GM23338 (cell line): ENCODE measurements around the gene FYB2. TPM values are rescaled to one million over a fixed set of nuclear protein-coding genes. Genes with fewer than 3 reads are reported as not detected.

Experiments used
- ATAC-seq: fragments of 200-7000 bp; cut with Tn5 transposase; 3 replicates; pipeline ENCODE4 v1.9.1; 2020
- DNase-seq: peaks from one replicate; pipeline ENCODE4 v3.0.0-alpha.2; 2015; ENCODE audit warnings: low spot score
- H2AFZ ChIP-seq: fragments of 200-600 bp; sonication (generic); 2 replicates; pipeline ENCODE4 v1.8.0; 2016; ENCODE audit warnings: antibody characterized with exemption, mild to moderate bottlenecking, moderate library complexity
- H3F3A ChIP-seq: fragments of 200-600 bp; sonication (generic); replicated peaks from 2 replicates; pipeline ENCODE4 v1.8.0; 2017; ENCODE audit warnings: antibody characterized with exemption, mixed run types, low read depth
- H3K27ac ChIP-seq: fragments of 200-600 bp; sonication (generic); 2 replicates; pipeline ENCODE4 v1.6.1; 2016; ENCODE audit warnings: low read depth
- H3K27me3 ChIP-seq: fragments of 200-600 bp; sonication (generic); 2 replicates; pipeline ENCODE4 v1.8.0; 2016; ENCODE audit warnings: mild to moderate bottlenecking, mixed run types, moderate library complexity; ENCODE audit not compliant: insufficient read depth
- H3K36me3 ChIP-seq: fragments of 200-600 bp; sonication (generic); 2 replicates; pipeline ENCODE4 v1.8.0; 2016; ENCODE audit warnings: mild to moderate bottlenecking; ENCODE audit not compliant: insufficient read depth
- H3K4me1 ChIP-seq: fragments of 200-600 bp; sonication (generic); 2 replicates; pipeline ENCODE4 v1.8.0; 2016; ENCODE audit warnings: mild to moderate bottlenecking, moderate library complexity; ENCODE audit not compliant: insufficient read depth
- H3K4me2 ChIP-seq: fragments of 200-600 bp; sonication (generic); 2 replicates; pipeline ENCODE4 v1.7.1; 2017; ENCODE audit warnings: mixed run types
- H3K4me3 ChIP-seq: fragments of 200-600 bp; sonication (generic); 2 replicates; pipeline ENCODE4 v1.6.1; 2016; ENCODE audit warnings: mixed run types
- H3K79me2 ChIP-seq: fragments of 200-600 bp; sonication (generic); replicated peaks from 2 replicates; pipeline ENCODE4 v1.8.0; 2017; ENCODE audit warnings: mild to moderate bottlenecking; ENCODE audit not compliant: insufficient read depth
- H3K9me2 ChIP-seq: fragments of 200-600 bp; sonication (generic); 2 replicates; pipeline ENCODE4 v1.8.0; 2017; ENCODE audit not compliant: insufficient read depth
- H4K20me1 ChIP-seq: fragments of 200-600 bp; sonication (generic); replicated peaks from 2 replicates; pipeline ENCODE4 v1.8.0; 2017; ENCODE audit warnings: mild to moderate bottlenecking; ENCODE audit not compliant: insufficient read depth
- H3K27ac Mint-ChIP-seq: 2 replicates; pipeline ENCODE4 v1.8.0; 2020; ENCODE audit warnings: inconsistent platforms, mild to moderate bottlenecking, moderate library complexity, mixed read lengths
- H3K27me3 Mint-ChIP-seq: 3 replicates; pipeline ENCODE4 v1.8.0; 2022; ENCODE audit warnings: low read depth, mild to moderate bottlenecking, moderate library complexity, mixed read lengths, inconsistent platforms; ENCODE audit not compliant: insufficient read depth, poor library complexity
- H3K36me3 Mint-ChIP-seq: 3 replicates; pipeline ENCODE4 v1.8.0; 2021; ENCODE audit warnings: low read depth, mild to moderate bottlenecking, inconsistent platforms, moderate library complexity, mixed read lengths
- H3K4me1 Mint-ChIP-seq: 3 replicates; pipeline ENCODE4 v1.8.0; 2020; ENCODE audit warnings: mild to moderate bottlenecking, inconsistent platforms, mixed read lengths
- H3K4me3 Mint-ChIP-seq: 3 replicates; pipeline ENCODE4 v1.8.0; 2021; ENCODE audit warnings: moderate library complexity, mild to moderate bottlenecking, inconsistent platforms, mixed read lengths
- H3K9me3 Mint-ChIP-seq: 3 replicates; pipeline ENCODE4 v1.8.0; 2020; ENCODE audit warnings: moderate library complexity, mild to moderate bottlenecking, inconsistent platforms, mixed read lengths
- CTCF ChIP-seq, 2 experiments: fragments of 200-600 bp in 1 of 2; sonication (generic) in 1 of 2; conservative IDR thresholded peaks; 2 replicates each; pipeline versions ENCODE4 v1.5.1 to v1.6.1; 2016 to 2017; ENCODE audit warnings: antibody characterized with exemption in 2 of 2, low read depth in 2 of 2, mild to moderate bottlenecking in 2 of 2, moderate library complexity in 1 of 2
- ETS1 ChIP-seq: IDR thresholded peaks from 2 replicates; pipeline ENCODE4 v1.6.1; 2016; ENCODE audit warnings: antibody characterized with exemption
- EZH2 ChIP-seq: fragments of 200-600 bp; sonication (generic); IDR thresholded peaks from one replicate; pipeline ENCODE4 v1.8.0; 2017; ENCODE audit warnings: antibody characterized with exemption, mild to moderate bottlenecking, low read depth; ENCODE audit not compliant: unreplicated experiment
- EZH2phosphoT487 ChIP-seq: fragments of 200-600 bp; sonication (generic); IDR thresholded peaks from one replicate; pipeline ENCODE4 v1.8.1; 2018; ENCODE audit warnings: antibody characterized with exemption; ENCODE audit not compliant: unreplicated experiment
- JUNB ChIP-seq: IDR thresholded peaks from one replicate; pipeline ENCODE4 v1.6.1; 2016; ENCODE audit warnings: antibody characterized with exemption; ENCODE audit not compliant: unreplicated experiment
- NANOG ChIP-seq: IDR thresholded peaks from 2 replicates; pipeline ENCODE4 v1.6.1; 2016; ENCODE audit warnings: antibody characterized with exemption, borderline replicate concordance
- STAT1 ChIP-seq: IDR thresholded peaks from one replicate; pipeline ENCODE4 v1.6.1; 2016; ENCODE audit warnings: antibody characterized with exemption; ENCODE audit not compliant: unreplicated experiment
- ZNF462 ChIP-seq: fragments of 250-450 bp; sonication (Bioruptor Pico); IDR thresholded peaks from 2 replicates; pipeline ENCODE4 v1.5.0; 2020; ENCODE audit warnings: mild to moderate bottlenecking, moderate library complexity
- polyA plus RNA-seq: library from polyadenylated mRNA; unstranded; fragments of >200 nt; fragmentation: Nextera tagmentation; extraction: Ambion mirVana; gene quantifications from 2 replicates; pipeline ENCODE4 v1.2.1, GENCODE V29; 2016
- total RNA-seq: library from RNA; depleted of rRNA; stranded (reverse); fragments of >200 nt; shearing (Covaris generic); gene quantifications from 2 replicates; pipeline ENCODE4 v1.2.3, GENCODE V29; 2014
- TF ChIP-seq, protein P1 (sequence below): IDR thresholded peaks from one replicate; pipeline ENCODE4 v1.6.1; 2018; ENCODE audit warnings: antibody characterized with exemption; ENCODE audit not compliant: unreplicated experiment

The FYB2 gene
- total and polyA plus RNA-seq, 2 experiments from 2014 or later = 0.39 TPM; not detected in 1

- H3K4me1 ChIP-seq = no peaks in the 10 kb centered on the region
- no peaks in the 10 kb centered on the region for H3F3A ChIP-seq
- no peak overlapping the region for H3K27ac ChIP-seq
- no peaks in the 10 kb centered on the region for H3K36me3 ChIP-seq
- Mint-ChIP-seq H3K4me1 (peaks cover 6% of the 10 kb centered on the region; the same call in 2 of the 3 replicates), H3K27me3 (no peaks in the 10 kb centered on the region), H3K36me3 (no peaks in the 10 kb centered on the region; the same call in 2 of the 3 replicates), H3K4me3 (no peak overlapping the region), H3K9me3 (no peaks in the 10 kb centered on the region; the same call in none of the 3 replicates), H3K27ac (no peak overlapping the region)
- no peak overlapping the region for H3K4me3 ChIP-seq
- no peak overlapping the region for H3K4me2 ChIP-seq
- no peaks in the 10 kb centered on the region for H3K27me3 ChIP-seq
- TF ChIP-seq ETS1 (no peak), NANOG (no peak), JUNB (no peak), CTCF (conservative IDR thresholded peaks at IDR 0.05; ENCODE audit: low read depth in 2 of 2) (peak in 1 of 2 experiments; percentile 33; a peak in 2 of 4 replicates), STAT1 (no peak), EZH2phosphoT487 (no peak), EZH2 (no peak), ZNF462 (CRISPR knock-in tag) (no peak)
- TF ChIP-seq, protein P1, sequence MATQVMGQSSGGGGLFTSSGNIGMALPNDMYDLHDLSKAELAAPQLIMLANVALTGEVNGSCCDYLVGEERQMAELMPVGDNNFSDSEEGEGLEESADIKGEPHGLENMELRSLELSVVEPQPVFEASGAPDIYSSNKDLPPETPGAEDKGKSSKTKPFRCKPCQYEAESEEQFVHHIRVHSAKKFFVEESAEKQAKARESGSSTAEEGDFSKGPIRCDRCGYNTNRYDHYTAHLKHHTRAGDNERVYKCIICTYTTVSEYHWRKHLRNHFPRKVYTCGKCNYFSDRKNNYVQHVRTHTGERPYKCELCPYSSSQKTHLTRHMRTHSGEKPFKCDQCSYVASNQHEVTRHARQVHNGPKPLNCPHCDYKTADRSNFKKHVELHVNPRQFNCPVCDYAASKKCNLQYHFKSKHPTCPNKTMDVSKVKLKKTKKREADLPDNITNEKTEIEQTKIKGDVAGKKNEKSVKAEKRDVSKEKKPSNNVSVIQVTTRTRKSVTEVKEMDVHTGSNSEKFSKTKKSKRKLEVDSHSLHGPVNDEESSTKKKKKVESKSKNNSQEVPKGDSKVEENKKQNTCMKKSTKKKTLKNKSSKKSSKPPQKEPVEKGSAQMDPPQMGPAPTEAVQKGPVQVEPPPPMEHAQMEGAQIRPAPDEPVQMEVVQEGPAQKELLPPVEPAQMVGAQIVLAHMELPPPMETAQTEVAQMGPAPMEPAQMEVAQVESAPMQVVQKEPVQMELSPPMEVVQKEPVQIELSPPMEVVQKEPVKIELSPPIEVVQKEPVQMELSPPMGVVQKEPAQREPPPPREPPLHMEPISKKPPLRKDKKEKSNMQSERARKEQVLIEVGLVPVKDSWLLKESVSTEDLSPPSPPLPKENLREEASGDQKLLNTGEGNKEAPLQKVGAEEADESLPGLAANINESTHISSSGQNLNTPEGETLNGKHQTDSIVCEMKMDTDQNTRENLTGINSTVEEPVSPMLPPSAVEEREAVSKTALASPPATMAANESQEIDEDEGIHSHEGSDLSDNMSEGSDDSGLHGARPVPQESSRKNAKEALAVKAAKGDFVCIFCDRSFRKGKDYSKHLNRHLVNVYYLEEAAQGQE = no peak
- no peaks in the 10 kb centered on the region for H4K20me1 ChIP-seq
- H2AFZ ChIP-seq = no peak overlapping the region
- DNase-seq (no peak), ATAC-seq (no peak)
- H3K9me2 ChIP-seq = no peaks in the 10 kb centered on the region
- no peaks in the 10 kb centered on the region for H3K79me2 ChIP-seq
These were observed 15.1 kb upstream of the FYB2 start for GRCh38 chr1:56834137-56834900.
